Activated CD4-positive, alpha-beta T cell treated with anti-CD3 and anti-CD28 coated beads, Interleukin-2, Interleukin-6, amounts not matched to agents 100 ng/mL and 50 ng/mL, durations not matched to agents 16 hours and 8 hours (primary cell): ENCODE data around the gene ATP4A.

Experiments
- DNase-seq: peaks from one replicate; pipeline ENCODE4 v3.0.0-alpha.2; 2020

ATP4A gene

DNA sequence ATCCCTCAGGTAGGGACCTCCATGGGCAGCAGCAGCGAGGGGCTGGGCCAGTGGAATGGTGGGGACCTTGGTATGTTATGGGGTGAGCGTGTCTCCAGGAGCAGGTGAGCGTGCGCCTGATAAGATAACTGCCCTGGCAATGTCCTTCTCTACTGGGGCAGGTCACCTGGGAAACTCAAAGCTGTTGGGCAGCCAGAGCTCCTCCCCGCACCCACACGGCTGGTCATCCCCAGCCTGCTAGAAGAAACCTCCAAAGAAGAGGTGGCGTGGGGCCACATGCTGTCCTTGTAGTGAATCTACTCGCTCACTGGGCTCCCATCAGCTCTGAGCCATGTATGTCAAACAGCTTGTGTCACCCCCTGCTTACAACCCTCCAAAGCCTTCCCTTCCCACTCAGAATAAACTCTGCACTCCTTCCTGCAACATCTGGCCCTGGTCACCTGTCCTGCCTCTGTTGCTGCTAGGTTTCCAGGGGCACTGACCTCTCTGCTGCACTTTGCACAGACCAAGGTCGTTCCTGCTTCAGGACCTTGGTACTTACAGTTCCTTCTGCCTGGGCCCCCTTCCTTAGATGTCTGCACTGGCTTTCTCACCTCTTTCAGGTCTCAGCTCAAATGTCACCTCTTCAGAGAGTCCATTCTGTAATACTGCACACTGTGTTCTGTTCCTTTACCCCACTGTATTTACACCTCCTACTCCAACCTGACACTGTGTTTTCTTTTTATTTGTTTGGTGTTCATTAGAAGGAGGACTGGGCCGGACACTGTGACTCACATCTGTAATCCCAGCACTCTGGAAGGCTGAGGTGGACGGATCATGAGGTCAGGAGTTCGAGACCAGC is 1.8 kb upstream of the ATP4A start:
- DNase-seq, result no peak

DNA sequence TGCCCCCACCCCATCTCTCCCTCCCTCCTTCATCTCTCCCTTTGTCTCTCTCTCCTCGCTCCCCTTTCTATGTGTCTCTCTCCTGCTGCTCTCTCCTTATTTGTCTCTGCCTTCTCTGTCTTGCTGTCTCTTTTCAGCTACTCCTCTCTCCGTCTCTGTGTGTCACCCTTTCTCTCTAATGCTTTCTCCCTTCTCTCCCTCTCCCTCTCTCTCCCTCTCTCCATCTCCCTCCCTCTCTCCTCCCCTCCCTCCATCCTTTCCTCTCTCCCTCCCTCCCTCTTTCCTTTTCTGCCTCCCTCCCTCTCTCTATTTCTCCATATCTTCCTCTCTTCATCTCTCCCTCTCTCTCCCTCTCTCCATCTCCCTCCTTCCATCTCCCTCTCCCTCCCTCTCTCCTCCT is 682 bp downstream of the ATP4A start:
- no peak for DNase-seq

DNA sequence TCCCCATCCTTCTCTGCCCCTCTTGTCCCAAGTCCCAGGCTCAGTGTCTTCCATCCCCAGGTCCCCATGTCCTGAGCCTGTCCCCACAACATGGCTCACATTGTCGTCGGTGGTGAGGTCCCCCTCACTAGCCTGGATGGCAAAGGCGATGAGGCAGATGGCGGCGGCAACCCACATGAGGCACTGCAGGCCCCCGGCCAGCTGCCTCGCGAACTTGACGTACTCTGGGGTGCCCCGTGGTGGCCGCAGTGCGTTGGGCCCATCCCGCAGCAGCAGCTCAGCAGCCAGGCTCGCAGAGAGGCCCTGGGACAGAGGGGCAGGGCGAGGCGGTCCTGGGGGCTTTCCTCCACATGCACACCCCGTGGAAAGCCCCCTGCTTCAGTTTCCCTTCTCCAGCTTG is 1.1 kb downstream of the ATP4A start:
- no peak for DNase-seq

DNA sequence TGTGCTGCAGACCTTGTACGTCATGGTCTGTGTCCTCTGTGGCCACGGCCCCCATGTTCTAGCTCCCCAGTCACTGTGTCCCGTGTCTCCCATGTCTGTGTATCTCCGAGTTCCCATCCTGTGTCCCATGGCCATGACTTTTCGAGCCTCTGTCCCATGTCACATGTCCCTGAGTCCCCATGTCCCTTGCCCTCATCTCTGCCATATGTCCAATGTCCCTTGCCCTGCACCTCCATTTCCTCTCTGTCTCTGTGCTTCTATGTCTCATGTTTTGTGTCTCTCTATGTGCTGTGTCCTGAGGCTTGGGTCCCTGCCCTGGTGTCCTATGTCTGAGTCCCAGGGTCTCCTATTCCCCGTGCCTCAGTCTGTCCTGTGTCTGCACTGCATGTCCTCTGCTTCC is 2.0 kb downstream of the ATP4A start:
- no peak for DNase-seq

DNA sequence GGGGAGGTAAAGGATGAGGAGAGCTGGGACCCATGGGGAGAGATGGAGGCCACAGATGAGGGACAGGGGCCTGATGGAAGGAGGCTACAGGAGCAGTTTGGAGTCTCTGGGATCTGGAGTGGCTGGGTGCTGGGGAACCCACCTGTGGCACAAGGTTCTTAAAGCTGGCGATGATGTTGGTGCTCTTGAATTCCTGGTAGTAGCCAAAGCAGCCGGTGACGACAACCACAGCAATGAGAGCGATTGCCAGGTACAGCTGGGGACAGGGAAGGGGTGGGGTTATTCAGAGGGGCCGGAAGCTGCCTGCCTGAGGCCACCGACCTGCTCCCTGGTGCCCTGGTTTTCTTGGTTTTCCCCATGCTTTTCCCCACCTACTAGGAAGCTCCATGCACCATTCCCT is 2.8 kb downstream of the ATP4A start:
- no peak for DNase-seq

DNA sequence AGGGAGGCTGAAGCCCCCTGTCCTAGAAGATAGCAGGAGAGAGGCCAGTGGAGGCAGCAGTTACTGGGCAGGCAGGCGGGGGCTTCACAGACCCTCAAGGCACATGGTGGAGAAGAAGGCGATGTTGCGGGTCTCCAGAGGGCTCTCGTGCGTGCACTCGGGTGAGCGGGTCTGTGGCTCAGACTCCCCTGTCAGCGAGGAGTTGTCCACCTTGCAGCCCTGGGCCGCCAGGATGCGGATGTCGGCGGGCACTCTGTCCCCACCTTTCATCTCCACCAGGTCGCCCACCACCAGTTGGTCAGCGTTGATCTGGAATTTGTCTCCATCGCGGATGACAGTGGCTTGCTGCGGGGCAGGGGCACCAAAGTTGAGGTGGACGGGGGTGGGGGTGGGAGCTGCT is 3.2 kb downstream of the ATP4A start:
- DNase-seq, result no peak

DNA sequence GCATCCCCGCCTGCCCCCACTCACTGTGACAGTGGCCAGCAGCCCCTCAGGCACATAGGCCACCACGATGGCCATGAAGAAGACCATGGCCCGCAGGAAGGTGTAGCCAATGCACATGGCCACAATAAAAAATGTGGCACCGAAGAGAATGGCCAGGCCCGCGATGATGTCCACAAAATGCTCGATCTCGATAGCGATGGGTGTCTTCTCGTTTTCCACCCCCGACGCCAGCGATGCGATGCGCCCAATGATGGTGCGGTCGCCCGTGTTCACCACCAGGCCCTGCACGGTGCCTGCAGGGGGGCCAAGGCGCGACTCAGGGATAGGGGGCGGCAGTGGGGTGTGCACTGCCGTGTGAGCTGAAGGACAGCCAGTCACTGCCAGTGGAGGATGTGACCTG is 3.7 kb downstream of the ATP4A start:
- DNase-seq, result no peak

DNA sequence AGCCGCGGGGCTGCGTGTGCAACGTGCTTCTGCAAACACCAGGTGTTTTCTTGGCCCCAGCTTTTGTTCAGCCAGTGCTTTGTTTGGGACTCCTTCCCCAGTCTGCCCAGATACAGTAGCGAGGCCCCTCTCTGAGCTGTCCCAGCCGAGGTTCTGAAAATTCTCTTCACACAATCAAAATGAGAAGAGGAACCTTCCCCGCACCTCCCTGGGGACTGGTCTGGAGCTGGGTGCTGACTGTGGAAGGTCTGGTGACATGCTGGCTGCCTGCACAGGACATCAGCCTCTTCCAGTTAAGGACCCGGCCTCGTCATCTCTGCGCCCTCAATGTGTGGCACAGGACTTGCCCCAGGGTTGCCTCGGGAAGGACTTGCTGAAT is 4.2 kb downstream of the ATP4A start:
- no peak for DNase-seq

DNA sequence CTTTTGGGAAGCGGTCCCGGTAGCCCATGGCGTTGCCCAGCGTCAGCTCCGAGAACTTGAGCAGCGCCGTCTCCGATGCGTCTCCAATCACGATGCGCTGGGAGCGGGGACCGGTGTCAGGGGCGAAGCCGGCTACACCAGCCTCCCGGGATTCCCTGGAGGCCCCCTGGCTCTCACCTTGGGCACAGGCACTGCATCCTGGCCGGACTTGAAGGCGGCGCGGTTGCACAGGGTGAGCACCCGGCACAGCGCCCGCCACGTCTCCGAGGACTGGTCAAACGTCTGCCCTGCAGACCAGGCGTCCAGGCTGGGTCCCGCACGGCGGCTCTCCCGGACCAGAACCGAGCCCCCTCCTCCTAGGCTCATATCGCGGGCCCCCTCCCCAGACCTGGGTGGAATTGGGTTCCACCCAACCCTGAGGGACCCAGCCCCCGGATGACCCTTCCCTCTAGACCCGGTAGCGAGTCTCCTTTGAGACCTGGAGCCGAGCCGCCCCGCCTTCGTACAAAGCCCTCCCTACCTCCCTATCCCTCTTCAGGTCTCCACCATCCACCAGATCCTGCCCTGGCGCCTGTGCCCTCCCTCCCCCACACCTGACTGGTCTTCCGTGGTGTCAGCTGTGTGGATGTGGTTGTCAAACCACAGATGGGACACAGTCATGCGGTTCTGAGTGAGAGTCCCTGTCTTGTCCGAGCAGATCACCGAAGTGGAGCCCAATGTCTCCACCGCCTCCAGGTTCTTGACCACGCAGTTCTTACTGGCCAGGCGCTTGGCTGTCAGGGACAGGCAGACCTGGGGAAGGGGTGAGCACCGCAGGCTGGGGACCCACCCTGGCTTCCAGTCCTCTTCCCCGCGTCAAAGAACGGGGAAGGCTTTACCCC is 4.8 kb downstream of the ATP4A start:
- DNase-seq, result no peak

DNA sequence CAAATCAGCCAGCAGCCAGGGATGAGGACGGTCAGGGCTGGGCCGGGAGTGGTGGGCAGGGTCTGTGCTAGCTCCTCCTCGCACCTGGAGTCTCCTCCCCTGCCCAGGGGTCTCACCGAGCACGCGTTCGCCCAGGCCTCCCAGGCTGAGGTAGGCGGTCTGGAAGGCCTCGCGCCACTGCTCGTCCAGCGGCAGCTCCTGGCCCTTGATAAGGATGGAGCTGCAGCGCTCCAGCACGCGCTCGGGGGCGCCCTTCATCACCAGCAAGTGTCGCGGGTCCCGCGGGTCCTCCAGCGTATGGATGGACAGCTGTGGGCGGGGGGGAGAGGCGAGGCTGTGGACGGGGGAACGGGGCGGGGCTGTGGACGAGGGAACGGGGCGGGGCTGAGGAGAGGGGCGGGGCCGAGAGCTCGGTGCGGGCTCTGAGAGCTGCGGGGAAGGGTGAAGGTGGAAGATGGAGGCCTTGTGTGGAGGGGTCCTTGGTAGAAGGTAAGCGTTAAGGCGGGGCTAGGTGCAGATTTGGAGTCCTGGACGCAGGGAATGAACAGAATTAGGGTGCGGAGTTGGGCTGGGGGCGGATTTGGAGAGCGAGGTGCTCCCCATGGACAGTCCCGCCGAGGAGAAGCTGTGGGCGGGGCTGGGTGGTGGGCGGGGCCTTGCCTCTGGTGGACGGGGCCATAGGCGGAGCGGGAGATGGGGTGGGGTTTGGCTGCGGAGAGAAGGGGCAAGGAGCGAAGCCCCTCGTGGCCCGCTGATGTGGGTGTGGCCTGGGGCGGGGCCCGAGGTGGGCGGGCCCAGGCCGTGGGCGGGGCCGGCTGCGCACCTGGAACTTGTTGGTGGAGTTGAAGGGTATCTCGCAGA is 5.7 kb downstream of the ATP4A start:
- DNase-seq, result peak; percentile 50

DNA sequence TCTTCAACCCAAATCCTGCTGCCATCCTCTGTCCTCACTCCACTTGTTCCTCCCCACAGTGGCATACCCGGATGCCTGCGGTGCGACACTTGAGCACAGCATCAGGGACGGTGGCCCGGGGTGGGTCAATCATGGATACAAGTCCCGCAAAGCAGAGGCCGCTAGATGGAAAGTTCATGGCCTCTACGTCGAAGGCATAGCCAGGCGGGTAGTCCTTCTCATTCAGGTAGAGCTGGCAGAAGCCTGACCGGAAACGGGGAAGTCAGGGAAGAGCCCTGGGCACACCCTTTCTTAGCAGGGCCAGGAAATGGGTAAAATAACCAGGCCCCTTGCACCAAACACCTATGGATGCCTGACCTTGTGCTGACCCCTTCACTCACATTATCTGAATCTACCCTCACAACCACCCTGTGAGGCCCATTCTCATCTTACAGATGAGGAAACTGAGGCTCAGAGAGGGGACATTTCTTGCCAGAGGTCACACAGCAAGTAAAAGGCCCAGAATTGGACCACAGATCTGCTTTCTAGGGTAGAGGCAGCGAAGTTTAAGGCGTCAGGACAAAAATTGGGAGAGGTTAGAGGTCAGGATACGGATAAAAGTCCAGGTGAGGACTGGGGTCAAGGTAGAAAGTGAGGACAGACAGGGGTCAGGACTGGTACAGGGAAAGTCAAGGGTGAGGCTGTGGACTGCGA is 6.5 kb downstream of the ATP4A start:
- DNase-seq, result no peak

DNA sequence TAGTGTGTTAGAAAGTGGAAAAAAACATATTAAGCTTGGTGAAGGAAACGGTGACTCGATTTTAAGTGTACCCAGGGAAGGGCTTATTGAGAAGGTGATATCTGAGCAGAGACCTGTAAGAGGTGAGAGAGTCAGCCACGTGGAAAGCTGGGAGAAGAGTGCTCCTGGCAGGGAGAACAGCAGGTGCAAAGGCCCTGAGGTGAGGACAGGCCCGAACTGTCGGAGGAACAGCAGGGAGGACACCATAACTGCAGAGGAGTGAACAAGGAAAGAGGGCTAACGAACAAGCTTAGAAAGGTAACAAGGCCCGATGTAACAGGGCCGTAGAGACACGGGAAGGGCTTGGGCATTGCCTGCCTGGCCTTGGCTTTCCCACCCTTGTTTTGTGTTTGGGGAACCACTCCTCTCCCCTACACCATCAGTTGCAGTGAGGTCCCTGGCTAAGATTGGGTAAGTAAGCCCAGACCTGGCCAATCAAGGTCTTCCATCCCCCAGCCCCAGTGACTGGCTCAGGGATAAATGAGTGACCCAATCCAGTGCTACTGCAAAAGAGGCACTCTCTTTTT is 7.3 kb downstream of the ATP4A start:
- no peak for DNase-seq

DNA sequence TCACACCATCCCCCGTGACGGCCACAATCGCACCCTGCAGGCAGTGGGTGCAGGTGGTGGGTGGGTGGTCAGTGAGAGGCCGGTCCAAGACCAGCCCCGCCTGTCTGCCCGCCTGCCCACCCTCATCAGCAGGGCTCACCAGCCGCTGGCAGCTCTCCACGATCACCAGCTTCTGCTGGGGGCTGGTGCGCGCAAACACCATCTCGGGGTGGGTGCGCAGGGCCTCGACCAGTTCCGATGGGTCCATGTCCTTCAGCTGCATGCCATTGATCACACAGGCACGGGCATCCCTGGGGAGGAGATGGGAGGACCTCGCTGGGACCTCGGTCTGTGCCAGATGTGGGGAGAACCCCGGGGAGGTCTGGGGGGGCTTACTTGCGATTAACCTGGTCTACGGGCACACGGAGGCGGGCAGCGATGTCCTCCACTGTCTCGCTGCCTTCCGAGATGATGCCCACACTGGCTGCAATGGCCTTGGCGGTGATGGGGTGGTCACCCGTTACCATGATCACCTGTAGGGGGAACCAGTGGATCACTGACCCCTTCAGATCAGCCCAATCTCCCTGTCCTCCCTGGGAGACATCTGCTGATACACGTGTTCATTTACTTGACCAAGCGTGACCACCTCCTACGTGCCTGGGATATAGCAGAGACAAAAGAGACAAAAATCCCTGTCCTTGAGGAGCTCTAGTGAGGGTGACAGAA is 8.0 kb downstream of the ATP4A start:
- DNase-seq, result no peak

DNA sequence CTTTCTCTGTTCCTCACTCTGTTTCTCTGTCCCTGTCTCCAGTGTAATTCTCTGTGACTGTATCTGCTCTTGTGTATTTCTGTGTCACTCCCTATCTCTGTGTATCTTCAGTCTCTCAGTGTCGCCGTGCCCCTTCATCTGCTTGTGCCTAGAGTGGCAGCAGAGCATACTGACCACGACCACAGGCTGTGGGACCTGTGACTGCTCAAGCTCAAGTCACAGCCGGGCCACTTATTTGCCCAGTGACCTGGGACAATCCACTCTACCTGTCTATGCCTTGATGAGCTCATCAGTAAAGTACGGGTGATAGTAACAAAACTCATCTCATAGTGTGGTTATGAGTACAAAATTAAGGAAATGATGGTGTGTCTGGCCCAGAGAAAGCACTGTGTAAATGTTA is 9.4 kb downstream of the ATP4A start:
- no peak for DNase-seq

DNA sequence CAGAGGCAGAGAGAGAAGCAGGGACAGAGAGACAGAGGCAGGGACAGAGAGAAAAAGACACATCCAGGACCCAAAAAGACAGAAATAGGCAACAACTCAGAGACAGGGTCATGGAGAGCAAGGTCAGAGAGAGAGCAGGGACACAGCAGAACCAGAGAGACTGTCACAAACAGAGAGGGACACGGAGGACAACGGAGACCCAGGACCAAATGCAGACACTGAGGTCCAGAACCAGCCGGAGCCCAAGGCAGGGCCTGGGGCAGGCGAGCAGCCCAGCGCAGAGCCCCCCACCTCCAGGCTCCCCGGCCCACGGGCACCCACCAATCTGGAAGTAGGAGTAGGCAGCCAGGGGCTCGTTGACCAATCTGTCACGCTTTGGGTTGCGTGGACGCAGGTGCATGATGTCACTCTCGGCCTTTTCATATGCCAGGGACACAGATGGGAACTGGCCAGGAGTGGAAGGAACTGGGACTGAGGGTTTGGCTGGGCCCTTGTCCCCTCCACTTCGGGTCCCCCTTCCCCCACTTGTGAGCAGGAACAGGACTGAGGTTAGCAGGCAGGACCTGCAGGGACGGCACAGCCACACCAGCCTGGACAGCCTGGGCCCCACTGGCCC is 10.0 kb downstream of the ATP4A start:
- no peak for DNase-seq

DNA sequence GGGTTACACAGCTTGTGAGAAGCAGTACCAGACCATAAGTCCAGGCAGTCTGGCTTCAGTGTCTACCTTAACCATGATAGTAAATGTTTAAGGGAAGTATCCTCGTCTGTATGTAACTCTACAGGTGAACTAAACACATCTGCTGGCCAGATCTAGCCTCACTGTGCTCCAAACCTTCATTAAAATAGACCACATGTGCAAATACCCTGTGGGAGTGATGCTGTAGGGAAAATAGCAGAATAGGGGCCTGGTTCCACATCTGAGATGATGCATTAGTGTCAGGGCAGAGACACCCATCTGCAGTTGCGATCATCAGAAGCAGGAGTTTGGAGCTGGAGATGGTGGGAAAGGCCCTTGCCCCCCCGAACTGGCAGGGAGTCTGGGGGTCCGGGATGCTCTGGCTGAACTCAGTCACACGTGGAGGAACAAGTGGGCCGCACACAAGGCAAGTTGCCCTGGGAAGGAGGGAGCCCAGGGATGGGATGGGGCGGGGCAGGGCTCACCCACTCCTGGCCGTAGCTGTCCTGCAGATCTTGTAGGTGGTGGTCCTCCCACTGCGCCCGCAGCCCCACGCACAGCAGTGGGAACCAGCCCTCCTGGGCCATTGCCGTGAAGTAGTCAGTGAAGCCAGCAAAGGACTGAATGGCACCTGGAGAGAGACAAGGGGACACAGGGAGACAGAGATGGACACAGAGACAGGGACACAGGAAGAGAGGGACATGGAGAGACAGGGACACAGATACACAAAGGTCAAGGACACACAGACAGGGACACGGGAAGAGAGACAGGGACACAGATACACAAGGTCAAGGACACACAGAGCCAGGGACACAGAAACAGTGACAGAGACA is 10.7 kb downstream of the ATP4A start:
- no peak for DNase-seq

DNA sequence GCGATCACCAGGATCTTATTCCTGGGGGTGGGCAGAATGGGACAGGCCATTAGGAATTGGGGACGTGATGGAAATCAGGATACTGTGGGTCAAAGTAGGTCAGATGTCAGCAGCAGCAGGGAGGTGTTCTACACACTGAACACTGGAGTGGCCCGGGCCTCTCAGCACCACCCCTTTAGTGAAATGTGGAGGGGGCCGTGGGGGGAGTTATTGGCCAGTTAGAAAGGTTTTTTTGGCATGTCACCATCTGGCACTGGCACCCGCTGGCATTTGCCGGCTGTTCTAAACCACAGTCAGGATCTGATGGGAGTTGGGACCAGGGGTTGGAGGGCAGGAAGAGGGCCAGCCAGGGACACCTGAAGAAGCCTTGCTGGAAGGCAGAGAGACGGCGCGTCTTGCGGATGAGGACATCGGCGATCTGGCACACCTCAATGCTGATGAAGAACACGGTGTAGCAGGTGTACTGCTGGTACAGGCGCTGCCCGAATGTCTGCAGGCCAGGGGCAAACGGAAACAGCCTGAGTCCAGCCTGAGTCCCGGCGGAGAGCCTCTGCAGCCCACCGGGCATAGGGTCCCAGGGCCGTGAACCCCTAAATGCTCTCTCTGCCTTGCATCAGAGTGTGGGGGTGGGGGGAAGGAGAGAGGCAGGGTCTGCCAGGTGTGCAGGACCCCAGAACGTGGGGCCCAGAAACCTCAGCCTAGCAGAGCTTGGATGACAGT is 12.2 kb downstream of the ATP4A start:
- DNase-seq, result no peak

DNA sequence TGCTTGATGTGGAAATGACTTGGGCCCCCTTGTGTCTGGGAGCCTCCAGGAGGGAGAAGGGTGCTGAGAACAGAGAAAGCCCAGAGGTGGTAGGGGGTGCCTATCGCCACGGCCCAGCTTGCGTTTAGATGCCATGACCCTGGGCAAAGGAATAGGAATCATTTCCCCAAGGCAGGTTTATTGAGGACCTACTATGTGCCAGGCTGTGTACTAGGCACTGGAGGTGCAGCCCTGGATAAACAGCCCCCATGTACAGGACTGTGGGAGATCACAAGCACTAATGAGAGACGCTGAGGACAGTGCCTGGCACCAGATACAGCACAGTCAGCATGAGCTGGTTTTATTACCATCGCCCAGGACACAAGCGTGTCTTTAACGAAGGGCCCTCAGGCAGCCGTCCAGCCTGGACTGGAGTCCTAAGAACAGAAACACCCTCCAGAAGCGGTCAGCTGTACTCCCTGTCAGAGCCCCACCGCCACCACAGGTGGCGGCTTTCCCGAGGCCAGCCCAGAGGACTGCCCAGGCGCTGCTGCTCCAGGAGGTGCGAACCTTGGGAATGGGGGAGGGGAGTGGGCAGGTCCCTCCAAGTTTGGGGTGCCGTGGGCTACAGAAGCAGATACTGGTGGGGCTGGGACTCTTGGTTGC is 13.5 kb downstream of the ATP4A start:
- no peak for DNase-seq
